GOT3 (cell line): ENCODE measurements around the gene F10.
"Not testable (repeated sequence)": the region's sequence is repeated elsewhere in the genome, so short reads cannot be mapped to it uniquely, and the experiment has no call there.

ENCODE experiments used
- DNase-seq: peaks from one replicate; lab custom pipeline; 2025; ENCODE audit warnings: mixed read lengths; lab: John Stamatoyannopoulos, UW

F10 gene

DNA sequence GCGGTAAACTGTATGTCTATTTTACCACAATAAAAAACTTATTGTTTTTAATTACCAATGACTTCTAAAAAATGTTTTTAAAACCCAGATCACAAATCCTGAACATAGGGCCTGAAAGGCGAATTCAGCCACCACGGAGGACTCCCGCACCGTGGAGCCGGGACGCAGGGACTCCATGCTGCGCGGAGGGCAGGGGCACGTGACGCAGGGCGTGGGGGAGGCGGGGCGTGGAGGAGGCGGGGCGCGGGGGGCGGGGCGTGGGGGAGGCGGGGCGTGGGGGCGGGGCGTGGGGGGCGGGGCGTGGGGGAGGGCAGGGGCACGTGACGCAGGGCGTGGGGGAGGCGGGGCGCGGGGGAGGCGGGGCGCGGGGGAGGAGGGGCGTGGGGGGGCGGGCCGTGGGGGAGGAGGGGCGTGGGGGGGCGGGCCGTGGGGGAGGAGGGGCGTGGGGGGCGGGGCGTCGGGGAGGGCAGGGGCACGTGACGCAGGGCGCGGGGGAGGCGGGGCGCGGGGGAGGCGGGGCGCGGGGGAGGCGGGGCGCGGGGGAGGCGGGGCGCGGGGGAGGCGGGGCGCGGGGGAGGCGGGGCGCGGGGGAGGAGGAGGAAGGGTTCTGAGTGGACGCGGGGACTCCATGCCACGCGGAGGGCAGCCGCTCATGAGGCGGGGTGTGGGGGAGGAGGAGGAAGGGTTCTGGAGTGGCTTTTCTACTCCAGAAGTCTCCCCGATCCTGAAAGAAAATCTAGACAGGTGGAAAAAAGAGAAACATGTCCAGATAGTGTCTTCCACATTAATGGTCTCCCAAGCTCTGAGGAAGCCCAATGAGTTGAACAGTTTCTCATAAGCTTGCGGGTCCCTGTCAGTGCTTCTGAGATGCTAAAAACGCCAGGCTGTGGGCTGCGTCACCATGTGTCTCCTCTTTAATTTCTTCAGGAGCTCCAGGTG, 31.5 kb downstream of the F10 start:
- DNase-seq: no peak

DNA sequence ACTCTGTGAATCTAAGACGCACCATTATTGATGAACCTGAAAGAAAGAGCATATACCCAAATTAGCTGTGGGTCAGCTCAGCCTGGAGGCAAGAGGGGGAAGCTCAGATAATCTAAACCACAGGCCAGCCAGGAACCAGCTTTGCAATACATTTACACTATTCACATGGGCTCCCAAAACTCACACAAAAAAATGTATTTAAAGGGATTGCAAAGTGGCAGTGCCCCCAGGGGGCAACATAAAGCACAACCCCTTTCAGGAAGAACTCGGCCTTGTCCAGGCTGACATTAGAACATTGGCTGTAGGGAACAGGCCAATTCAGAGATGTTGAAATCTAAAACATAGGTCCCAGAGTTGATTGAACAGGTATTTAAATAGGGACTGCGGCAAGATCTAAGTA, 32.6 kb downstream of the F10 start:
- DNase-seq: no peak

DNA sequence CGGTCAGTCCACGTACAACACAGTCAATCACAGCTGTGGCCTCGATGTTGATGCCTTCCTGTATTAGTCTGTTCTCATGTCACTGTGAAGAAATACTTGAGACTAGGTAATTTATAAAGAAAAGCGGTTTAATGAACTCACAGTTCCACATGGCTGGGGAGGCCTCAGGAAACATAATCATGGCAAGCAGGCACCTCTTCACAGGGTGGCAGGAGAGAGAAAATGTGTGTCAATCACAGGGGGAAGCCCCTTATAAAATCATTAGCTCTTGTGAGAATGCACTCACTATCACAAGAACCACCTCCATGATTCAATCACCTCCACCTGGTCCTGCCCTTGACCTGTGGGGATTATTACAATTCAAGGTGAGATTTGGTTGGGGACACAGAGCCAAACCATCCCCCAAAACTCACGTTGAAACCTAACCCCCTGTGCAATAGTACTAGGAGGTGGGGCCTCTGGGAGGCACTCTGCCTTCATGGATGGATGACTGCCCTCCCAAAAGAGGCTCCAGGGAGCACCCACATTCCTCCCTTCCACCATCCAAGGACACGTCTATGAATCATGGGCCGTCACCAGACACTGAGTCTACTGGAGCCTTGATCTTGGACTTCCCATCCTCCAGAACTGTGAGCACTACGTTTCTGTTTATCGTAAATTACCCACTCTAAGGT, 33.5 kb downstream of the F10 start:
- no peak for DNase-seq

DNA sequence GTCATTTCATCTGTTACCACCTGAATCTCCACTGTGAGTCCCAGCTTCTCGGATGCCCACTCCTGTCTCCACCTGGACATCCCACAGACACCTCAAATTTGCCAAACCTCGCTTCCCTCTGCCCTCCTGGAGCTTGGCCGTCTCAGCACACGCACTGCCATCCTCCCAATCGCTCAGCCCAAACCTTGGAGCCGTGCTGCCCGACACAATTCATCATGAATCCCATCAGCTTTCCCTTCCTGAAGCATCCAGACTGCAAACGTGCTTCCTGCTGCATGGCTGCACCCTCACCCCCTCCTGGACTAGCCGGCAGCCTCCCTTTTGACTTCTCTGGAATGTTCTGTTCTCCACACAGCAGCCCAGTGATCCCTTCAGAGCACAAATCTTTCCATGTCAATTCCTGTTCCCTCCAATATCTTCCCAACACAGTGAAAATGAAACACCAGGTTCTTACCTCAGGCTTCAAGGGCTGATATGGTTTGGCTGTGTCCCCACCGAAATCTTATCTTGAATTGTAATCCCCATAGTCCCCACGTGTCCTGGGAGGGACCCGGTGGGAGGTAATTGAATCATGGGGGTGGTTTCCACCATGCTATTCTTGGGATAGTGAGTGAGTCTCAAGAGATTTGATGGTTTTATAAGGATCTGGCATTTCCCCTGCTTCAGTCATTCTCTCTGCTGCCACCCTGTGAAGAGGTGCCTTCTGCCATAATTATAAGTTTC, 34.8 kb downstream of the F10 start:
- DNase-seq: no peak

DNA sequence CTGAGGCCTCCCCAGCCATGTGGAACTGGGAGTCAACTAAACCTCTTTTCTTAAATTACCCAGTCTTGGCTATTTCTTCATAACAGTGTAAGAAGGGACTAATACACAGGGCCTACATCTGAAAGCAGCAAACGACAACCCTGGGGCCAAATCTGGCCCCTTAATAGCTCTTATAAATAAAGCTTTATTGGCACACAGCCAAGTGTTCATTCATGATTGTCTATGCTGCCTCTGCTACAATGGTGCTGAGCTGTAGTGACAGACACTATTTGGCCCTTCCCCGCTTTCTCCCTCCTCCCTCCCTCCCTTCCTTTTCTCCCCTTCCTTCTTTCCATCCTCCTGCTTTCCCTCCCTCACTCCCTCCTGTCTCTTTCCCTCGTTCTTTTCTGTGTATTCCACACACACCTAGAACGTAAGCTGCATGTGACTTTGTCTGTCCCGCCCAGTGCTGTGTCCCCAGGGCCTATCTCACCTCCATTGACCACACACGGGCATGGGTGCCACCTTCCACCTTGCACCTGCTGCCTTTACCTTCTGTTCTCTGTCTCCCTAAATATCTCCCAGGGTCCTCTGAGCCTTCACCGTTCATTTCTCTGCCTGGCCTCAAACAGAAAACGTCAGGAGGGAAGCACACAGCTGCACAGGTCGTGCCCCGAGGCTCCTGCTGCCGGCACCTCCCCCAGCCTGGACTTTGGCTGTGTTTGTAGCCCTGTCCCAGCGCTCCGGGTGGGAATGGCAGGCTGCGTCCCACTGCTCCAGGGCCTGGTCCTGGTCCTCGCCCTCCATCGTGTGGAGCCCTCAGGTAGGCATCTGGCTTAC, 35.5 kb downstream of the F10 start, which contains the start of gene PROZ:
PROZ (plus strand) TSS at position 720 of the 819 bp plus-strand sequence; CDS start at position 733, 13 bp downstream.
- DNase-seq: no peak

DNA sequence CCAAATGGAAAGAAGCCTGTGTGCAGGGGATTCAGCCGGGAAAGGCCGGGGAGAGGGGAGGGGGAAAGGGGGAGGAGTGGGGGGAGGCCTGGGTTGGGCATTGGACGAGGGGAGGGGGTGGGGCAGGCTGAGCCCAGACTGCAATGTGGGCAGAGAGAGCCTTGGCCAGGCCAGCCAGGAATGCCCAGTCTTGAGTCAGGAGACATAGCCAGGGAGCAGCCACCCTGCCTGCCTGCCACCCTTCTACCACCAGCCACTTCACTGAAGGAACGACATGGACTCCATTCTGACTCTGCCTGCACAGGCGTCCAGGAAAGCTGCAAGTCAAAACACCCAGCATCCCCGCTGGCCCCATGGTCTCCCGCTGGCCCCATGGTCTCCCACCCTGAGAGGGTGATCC, 36.3 kb downstream of the F10 start:
- no peak for DNase-seq

DNA sequence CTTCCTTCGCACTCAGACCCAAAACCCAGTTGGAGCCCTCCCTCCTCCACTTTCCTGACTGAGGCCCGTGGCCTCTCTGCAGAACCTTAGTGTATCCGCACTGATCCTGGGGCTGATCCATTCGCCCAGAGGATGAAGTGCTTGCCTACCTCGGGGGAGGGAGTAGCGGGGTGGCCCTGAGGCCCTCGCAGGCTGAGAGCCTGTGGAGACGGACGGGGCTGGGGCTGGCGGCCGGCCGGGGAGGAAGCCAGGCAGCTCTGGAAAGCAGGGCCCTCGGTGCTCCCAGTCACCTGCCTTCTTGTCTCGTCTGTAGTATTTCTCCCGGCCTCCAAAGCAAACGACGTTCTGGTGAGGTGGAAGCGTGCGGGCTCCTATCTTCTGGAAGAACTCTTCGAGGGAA, 37.1 kb downstream of the F10 start:
- no peak for DNase-seq

DNA sequence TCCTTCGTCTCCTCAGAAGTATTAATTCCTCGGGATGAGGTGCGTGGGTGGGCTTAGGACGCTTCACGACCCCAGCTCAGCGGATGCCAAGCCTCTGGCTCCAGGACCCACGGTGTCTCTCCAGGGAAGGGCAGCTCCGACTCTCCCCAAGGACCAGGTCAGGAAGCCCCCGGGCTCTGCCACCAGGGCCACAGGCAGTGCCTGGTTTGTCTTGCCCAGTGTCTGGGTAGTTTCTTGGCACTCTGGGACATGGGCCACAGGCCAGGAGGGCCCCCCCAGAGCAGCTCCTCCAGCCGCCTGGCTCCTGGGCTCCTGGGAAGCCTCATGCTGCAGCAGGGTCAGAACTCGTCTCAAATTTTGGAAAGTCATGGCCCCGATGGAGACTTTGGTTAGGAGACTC, 38.4 kb downstream of the F10 start:
- DNase-seq: no peak

DNA sequence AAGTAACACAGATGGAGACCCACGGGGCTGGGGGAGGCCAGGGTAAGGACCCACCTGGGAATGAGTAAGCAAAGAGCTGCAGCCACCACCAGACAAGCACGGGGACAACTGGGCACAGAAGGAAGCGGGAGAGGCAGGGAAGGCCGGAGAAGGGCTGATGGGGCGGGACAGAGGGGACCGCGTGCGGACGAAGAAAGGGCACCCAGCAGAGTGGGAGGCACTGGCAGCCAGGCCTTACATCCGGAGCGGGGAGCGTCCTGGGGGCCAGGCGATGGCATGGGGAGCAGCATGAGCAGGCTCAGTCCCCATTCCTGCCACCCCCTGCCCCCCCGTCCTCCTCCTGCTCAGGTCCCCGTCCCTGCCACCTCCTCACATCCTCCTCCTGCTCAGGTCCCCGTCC, 38.8 kb downstream of the F10 start:
- no peak for DNase-seq

DNA sequence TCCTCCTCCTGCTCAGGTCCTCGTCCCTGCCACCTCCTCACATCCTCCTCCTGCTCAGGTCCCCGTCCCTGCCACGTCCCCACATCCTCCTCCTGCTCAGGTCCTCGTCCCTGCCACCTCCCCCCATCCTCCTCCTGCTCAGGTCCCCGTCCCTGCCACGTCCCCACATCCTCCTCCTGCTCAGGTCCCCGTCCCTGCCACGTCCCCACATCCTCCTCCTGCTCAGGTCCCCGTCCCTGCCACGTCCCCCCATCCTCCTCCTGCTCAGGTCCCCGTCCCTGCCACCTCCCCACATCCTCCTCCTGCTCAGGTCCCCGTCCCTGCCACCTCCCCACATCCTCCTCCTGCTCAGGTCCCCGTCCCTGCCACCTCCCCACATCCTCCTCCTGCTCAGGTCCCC, 39.4 kb downstream of the F10 start:
- DNase-seq: not testable (repeated sequence)

DNA sequence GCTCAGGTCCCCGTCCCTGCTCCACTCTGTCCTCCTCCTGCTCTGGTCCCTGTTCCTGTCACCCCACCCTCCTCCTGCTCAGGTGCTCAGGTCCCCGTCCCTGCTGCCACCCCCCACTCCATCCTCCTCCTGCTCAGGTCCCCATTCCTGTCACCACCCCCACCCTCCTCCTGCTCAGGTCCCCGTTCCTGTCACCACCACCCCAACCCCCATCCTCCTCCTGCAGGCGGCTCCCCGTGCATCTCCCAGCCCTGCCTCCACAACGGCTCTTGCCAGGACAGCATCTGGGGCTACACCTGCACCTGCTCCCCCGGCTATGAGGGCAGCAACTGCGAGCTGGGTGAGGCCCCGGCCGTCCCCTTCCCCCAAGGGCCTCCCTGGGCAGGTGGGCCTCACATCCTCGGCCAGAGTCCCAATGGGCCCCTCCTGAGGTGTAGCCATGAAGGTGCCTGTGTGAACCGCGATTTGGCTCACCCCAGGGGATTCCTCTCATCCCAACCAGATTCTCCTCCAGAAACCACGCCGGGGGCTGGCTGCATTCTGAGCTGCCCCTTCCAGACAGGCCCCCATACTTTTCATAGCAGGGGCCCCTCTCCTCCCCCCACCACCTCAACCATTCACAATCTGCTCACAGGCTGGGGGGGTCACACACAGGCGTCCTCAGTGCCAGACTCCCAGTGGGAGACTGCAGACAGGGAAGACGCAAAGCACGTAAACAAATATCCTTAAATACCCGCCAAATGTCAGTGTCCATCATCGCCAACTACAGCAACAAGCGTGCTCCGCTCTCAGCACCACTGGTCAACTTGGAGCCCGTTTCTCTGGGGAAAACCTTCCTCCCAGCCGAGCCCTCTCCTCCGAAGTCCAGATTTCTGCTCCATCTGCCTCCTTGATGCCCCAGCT, 40.4 kb downstream of the F10 start:
- DNase-seq: no peak

DNA sequence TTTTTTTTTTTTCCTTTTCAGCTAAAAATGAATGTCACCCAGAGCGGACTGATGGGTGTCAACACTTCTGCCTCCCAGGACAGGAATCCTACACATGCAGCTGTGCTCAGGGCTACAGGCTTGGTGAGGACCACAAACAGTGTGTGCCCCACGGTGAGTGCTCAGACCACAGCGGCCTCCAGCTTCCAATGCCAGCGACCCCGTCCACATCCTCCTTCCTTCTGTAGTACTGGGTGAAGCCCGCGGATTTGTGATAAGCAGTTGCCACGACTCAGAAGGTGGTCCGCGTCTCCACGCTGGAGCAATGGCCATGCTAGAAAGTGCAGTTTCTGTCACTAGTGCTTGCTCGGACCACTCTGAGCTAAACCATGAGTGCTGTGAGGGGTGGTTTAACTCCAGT, 41.9 kb downstream of the F10 start:
- no peak for DNase-seq

DNA sequence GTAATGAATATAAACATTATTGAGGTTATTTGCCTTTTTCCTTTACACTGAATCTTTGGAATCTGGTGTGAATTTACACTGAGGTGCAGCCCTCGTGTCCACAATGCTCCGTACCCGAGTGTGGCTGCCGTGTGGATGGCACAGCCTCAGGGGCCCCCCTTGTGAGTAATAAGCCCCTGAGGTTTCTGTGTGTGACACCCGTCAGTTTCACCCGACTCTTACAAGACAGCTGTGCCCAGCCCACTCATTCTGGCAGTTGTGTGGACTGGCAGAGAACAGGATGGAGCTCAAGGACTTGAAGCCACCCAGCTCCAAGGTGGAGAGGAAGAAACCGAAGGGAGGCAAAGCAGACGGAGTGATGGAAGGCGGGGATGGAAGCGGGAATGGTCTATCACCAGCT, 43.7 kb downstream of the F10 start:
- no peak for DNase-seq

DNA sequence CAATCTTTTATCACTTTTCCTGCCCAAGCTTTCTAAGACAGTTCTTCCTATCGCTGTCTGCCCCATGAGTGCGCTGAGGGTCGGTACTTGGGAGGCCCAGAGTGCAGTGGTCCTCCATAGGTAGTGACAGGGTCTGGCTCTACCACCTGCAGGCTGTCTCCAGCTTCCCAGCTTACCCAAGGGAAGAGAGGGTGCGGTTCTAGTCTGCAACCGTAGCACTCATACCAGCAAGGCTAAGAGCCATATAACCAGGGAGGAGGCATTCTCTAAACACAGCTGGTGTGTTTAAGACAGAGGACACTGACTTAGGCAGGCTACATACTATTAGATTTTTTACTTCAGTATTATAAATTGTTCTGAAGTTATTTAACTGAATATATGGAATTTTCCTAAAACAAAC, 44.1 kb downstream of the F10 start:
- DNase-seq: no peak

DNA sequence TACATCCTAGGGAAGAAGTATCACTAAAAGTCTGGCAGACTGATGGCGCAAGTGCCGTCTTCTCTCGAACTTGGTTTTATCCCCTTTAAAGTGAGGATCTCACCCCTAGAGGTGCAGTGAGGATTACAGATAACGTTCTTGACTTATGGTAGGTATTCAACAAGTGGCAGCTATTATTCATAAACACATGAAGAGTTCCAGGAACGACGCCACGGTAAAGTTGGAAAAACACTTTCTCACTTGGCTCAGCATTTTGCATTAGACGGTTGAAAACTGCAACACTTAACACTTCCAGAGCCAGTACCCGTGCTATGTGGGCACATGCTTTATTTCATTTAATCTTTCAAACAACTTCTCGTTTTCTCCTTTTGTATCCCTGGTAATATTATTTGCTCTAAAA, 44.6 kb downstream of the F10 start:
- no peak for DNase-seq

DNA sequence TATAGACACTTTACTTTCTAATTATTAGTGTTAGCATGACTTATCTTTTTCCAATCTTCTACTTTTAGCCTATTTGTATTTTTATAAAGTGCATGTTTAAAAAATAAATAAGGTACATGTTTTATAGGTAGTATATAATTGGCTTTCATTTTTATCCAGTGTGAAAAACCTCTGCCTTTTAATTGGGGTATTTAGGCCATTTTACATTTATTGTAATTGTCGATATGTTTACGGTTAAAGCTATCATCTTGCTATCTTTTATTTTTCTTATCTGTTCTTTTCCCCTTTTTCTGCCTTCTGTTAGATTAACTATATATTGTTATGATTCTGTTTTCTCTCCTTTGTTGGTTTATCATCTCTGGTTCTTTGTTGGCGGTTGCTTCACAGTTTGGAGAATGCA, 45.0 kb downstream of the F10 start:
- DNase-seq: no peak

DNA sequence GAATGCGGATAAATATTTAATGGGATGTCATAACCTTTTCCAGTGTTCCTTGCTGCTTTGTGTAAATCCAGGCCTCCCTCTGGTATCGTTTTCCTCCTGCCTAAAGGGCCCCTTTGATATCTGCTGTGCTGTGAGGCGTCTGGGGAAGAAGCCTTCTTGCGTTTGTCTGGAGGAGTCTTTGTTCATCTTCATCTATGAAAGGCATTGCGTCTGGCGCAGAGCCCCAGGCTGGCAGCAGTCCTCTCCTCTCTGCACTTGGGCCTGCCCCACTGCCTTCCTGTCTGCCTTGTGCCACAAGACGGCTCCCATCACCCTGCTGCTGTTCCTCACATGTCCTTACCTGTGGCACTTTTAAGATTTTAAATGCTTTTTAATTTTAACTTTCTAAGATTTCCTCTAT, 45.6 kb downstream of the F10 start:
- DNase-seq: no peak

DNA sequence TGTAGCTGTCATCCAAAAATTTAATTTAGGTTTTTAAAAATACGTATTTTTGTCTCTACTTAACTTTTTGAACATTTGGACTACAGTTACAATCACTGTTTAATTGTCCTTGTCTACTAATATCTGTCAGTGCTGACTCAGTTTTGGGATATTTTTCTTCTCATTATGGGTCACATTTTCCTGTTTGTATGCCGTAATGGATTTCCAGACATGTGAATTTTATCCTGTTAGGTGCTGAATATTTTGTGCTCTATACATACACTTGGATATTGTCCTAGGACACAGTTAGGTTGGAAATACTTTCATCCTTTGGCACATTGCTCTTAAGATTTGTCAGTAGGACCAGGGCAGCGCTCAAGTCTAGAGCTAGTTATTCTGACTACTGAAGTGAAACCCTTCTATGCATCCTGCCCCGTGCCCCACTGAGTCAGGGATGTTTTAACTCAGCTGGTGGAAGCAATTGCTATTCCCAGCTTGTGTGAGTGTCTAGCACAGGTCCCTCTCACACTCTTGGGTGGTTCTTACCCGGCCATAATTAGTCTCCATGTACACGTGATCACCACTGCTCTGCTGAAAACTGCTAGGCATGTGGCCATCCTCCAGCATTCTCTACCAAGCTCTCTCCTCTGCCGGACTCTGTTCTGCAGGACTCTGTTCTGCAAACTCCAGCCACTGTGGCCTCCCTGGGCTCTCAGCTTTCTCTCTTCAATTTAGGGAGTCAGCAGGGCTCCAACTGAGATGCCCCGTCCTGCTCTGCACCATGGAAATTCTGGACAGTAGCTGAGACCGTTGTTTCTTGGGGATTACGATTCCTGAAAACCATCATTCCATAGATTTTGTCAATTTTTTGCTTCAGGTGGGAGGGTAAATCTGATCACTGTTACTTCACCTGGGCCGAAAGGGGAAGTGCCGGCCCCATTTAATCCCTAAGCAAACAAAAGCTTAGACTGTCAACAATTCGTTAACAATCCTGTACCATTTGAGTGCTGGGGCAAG, 47.0 kb downstream of the F10 start:
- no peak for DNase-seq

DNA sequence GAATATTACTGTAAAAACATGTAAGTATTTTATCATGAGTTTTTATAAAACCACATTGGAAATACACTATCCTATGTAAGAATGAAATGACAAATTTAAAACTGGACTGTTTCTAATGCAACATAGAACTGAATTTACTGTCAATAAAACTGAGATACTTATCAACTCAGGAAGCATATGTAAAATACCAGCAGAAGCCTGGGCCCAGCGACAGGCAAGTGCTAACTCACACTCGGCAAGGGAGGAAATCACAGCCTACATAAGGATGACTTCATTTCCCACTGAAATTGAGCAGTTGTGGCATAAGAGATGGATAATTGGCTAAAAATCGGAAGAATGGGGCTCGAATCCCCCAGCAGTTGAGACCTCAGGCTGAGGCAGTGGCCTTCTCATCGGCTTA, 47.9 kb downstream of the F10 start:
- no peak for DNase-seq
